ENCODE results near the gene VGLL3. TPM values are rescaled to one million over a fixed set of nuclear protein-coding genes. Genes with fewer than 3 reads are reported as not detected.
"Not testable (repeated sequence)": the region's sequence is repeated elsewhere in the genome, so short reads cannot be mapped to it uniquely, and the experiment has no call there.

VGLL3 gene, protein sequence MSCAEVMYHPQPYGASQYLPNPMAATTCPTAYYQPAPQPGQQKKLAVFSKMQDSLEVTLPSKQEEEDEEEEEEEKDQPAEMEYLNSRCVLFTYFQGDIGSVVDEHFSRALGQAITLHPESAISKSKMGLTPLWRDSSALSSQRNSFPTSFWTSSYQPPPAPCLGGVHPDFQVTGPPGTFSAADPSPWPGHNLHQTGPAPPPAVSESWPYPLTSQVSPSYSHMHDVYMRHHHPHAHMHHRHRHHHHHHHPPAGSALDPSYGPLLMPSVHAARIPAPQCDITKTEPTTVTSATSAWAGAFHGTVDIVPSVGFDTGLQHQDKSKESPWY
- 100 to 1,000 TPM in 1 of 8 experiments, 10 to 100 TPM in 3, under 1 TPM in 4; 0.32 to 207 (median 14.4) TPM for total RNA-seq

DNA sequence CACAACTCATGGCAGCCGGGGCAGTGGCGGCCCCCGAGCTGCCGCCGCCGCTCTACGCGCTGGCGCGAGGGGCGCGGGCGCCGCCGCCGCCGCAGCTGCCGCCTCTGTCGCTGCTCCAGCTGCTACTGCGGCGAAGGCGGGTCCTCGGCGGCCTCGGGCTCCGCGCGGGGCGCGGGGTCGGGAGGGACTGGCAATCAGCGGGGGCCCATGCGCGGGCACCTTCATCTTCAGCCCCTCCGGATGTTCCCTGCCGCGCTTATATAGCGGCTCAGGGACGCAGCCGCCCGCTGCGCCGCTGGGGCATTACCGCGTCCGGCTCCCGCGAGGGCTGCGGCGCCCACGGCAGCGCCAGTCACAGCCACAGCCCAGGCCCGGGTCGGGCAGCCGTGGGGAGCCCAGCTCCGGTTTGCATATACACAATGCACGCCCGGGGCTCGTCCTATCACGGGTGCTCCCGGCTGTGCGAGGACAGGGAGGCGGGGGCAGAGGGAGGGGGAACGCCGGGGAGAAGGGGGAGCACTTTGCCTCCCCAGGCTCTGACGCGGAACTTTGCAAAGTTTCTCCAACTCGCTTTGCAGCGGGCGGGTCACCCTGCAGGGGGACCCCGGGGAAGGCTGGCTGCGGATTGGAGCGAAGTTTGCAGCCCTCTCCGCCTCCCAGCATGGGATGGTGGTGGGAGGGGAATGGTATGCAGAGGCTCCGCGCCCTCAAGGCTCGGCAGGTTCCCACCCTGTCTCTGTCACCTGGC lies at the start of gene VGLL3:
TSS of gene VGLL3 (minus strand) at position 416 of the 748 bp plus-strand sequence. CDS start at position 10, 406 bp downstream.
- WGBS, 10 experiments, result 0 to 10% (median 0%) methylated on average over 1 to 3 of the region's 77 CpGs; no CpG with 5 or more reads in 6 of the 10 experiments
- ATAC-seq (replicated peaks in 6 of 8), result peak; percentile 84 to 96 (median 94)
- H3K27ac ChIP-seq, result no peak within 1 kb of the TSS
- H3K4me3 ChIP-seq, result peak within 1 kb of the TSS; percentile 51 to 80 (median 75)
- in situ Hi-C loops (cut with MboI; ENCODE audit: low pct_unique_long_range_greater_than_20kb in 2 of 9, low sequenced_read_pairs in 9 of 9, unreplicated experiment in 9 of 9), result loop anchor here in 3 of 9 experiments (10.0 to 25.0 kb wide), 3 partner anchors 94 to 204 kb away; no protein-coding TSS in a partner anchor
- H3K4me1 ChIP-seq (replicated peaks in 1 of 2), result no peaks in the 10 kb centered on the region

DNA sequence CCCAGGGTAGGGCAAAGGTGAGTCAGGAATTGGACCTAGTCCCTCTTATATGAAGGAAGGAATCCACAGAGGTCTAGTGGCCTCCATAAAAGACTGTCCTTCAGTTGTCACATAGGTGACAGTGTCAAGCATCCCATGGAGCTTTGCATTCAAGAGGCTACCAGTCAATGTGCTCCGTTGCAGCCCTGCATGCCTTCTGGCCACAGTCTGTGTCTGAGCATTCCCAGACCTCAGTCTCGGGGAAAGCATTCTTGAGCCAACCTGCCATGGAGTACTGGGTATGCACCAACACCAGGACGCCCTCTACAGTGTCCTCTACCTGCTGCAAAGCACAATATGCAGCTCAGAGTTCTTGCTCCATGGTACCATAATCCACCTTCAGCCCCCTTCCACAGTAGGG lies 46.7 kb upstream of the VGLL3 start:
- WGBS, 10 experiments, result 25 to 100% (median 73%) methylated on average over 1 to 3 of the region's 3 CpGs; no CpG with 5 or more reads in 5 of the 10 experiments
- Histone ChIP-seq H3K4me3 (no peak overlapping the region), H3K4me1 (replicated peaks in 1 of 2) (no peaks in the 10 kb centered on the region), H3K27ac (no peak overlapping the region)
- ATAC-seq (replicated peaks in 6 of 8), result no peak
- in situ Hi-C loops (cut with MboI; ENCODE audit: low pct_unique_long_range_greater_than_20kb in 2 of 9, low sequenced_read_pairs in 9 of 9, unreplicated experiment in 9 of 9), result no loop called here

DNA sequence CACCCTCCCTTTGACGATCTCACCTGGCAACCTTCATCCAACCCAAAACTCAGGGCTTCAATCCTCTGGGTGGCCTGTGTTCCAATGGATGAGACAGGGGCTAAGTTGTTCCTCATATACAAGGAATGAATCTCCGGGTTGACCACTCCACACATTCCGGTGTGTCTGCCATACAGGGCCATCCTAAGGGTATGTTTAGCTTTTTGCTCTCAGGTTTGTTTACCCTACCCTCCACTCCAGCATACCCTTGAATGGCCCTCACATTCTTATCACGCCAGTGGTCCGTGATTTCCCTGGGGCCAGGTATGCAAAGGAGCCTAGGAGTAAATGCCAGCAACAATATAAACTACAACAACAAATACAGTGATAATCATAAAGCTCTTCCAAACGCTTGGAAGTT lies 45.7 kb upstream of the VGLL3 start:
- ATAC-seq (replicated peaks in 6 of 8), result no peak
- no peaks in the 10 kb centered on the region for H3K4me1 ChIP-seq (replicated peaks in 1 of 2)
- 67 to 100% (median 87%) methylated on average over 1 to 5 of the region's 6 CpGs; no CpG with 5 or more reads in 5 of the 10 experiments for WGBS, 10 experiments
- in situ Hi-C loops (cut with MboI; ENCODE audit: low pct_unique_long_range_greater_than_20kb in 2 of 9, low sequenced_read_pairs in 9 of 9, unreplicated experiment in 9 of 9), result no loop called here
- H3K27ac ChIP-seq, result no peak overlapping the region
- H3K4me3 ChIP-seq, result no peak overlapping the region

DNA sequence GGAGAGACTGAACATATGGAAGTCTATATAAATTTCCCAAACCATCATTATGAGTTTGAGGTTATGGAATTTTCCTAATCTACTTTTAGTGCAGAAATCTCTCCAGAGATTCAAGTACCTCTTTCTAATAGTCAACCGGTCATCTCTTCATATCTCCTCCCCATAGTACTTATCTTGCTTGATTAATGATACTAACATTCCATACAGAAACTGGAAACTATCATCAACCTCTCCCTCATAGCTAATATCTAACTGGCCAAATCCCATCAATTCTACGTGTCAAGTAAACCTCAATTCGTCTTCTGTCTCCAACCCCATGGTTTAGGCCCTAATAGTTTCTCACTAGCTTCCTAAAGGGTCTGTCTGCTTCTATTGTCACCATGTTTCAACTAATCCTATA lies 44.4 kb upstream of the VGLL3 start:
- Histone ChIP-seq H3K27ac (no peak overlapping the region), H3K4me3 (no peak overlapping the region), H3K4me1 (replicated peaks in 1 of 2) (no peaks in the 10 kb centered on the region)
- 63 to 96% (median 83%) methylated on average over 2 to 3 of the region's 3 CpGs; no CpG with 5 or more reads in 1 of the 10 experiments for WGBS, 10 experiments
- ATAC-seq (replicated peaks in 6 of 8), result no peak
- in situ Hi-C loops (cut with MboI; ENCODE audit: low pct_unique_long_range_greater_than_20kb in 2 of 9, low sequenced_read_pairs in 9 of 9, unreplicated experiment in 9 of 9), result no loop called here

DNA sequence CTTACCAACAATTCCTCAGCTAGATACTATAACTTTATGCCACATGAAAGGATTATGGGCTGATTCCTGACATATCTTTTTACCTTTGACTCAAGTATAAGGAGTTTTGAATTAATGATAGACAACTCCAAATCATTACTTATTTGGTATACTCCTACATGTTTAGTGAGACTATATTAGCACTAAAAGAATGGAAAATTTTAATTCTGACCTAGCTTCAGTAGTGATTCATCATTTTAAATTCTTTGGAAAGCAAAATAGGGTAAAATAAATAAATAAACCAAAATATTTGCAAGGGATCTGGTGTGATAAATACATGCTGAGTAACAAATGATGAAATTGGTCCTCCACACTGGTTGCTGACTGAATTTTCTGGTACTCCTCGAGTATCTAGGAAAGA lies 42.3 kb upstream of the VGLL3 start:
- Histone ChIP-seq H3K27ac (no peak overlapping the region), H3K4me3 (no peak overlapping the region), H3K4me1 (replicated peaks in 1 of 2) (no peaks in the 10 kb centered on the region)
- no peak for ATAC-seq (replicated peaks in 6 of 8)
- in situ Hi-C loops (cut with MboI; ENCODE audit: low pct_unique_long_range_greater_than_20kb in 2 of 9, low sequenced_read_pairs in 9 of 9, unreplicated experiment in 9 of 9), result no loop called here
- 0 to 64% (median 31%) methylated on average over 1 of the region's 1 CpG; no CpG with 5 or more reads in 2 of the 10 experiments for WGBS, 10 experiments

DNA sequence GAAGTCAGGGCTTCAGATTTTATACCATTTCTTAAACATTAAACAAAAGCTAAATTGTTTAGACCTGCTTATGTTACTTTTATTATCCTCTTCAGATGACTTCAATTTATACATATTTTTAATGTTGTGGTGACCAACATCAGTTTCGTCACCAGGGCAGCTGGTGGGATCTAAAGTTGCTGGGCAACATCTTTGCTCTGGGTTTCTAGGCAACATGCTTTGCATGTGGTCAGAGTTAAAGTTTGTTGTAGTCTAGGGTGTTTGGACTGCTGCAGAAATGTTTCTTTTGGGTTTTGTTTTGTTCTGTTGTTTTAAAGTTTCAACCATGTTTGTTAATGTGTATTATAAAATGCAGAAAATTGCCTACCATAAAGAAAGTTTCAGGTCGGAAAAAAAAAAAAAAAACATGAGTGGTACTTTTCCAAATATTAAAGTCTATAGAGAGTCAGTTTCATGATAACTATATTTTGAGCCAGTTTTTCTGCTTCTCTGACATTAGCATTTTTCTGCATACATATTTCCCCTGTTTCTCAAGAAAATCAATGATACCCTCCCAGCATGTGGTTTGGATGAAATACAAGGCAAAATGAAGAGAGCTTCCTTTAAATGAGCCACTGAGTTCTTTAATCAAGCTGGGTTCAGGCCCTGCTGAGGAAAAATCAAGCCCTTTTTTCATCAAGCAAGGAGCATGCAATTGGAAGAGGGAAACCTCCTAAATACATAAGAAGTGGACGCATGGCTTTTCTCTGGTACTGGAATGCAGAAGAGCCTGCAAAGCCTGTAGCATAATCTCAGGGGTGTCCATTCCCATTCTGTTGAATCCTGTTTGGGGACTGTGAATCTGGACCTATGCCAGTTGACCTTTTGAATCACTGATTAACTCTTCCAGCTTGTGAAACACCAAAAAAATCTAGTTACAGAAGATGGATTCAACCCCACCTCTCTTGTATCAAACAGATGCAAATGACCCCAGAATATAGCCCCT lies 35.0 kb upstream of the VGLL3 start:
- peaks cover 0 to 7% of the 10 kb centered on the region in 2 donors for H3K4me1 ChIP-seq (replicated peaks in 1 of 2)
- WGBS, 10 experiments, result 11 to 85% (median 60%) methylated on average over 1 to 3 of the region's 3 CpGs
- in situ Hi-C loops (cut with MboI; ENCODE audit: low pct_unique_long_range_greater_than_20kb in 2 of 9, low sequenced_read_pairs in 9 of 9, unreplicated experiment in 9 of 9), result no loop called here
- H3K4me3 ChIP-seq, result no peak overlapping the region
- H3K27ac ChIP-seq, result peak overlapping the region in 1 of 2 donors; percentile 37
- peak in 4 of 8 experiments; percentile 55 to 92 (median 82) for ATAC-seq (replicated peaks in 6 of 8)

DNA sequence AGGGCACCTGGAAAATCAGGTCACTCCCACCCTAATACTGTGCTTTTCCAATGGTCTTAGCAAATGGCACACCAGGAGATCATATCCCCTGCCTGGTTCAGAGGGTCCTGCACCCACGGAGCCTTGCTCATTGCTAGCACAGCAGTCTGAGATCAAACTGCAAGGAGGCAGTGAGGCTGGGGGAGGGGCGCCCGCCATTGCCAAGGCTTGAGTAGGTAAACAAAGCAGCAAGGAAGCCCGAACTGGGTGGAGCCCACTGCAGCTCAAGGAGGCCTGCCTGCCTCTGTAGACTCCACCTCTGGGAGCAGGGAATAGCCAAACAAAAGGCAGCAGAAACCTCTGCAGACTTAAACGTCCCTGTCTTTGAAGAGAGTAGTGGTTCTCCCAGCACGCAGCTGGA lies 26.4 kb upstream of the VGLL3 start:
- ATAC-seq (replicated peaks in 6 of 8); H3K27ac ChIP-seq; H3K4me3 ChIP-seq; H3K4me1 ChIP-seq (replicated peaks in 1 of 2); in situ Hi-C loops (cut with MboI; ENCODE audit: low pct_unique_long_range_greater_than_20kb in 2 of 9, low sequenced_read_pairs in 9 of 9, unreplicated experiment in 9 of 9): not testable (repeated sequence)
- WGBS, 10 experiments, result 0 to 83% (median 73%) methylated on average over 1 to 4 of the region's 6 CpGs; no CpG with 5 or more reads in 2 of the 10 experiments

DNA sequence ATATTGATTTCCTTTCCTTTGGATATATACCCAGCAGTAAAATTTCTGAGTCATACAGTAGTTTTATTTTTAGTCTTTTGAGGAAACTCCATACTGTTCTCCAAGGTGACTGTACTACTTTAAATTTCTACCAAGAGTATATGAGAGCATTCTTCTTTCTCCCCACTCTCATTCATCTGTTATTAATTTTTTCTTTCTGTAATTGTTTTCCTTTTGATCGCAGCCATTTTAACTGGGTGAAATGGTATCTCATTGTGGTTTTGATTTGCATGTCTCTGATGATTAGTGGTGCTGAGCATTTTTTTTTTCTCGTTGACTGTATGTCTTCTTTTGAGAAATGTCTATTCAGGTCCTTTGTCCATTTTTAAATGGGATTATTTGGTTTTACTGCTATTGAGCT lies 18.3 kb upstream of the VGLL3 start:
- Histone ChIP-seq H3K4me1 (replicated peaks in 1 of 2) (no peaks in the 10 kb centered on the region), H3K4me3 (no peak overlapping the region), H3K27ac (no peak overlapping the region)
- in situ Hi-C loops (cut with MboI; ENCODE audit: low pct_unique_long_range_greater_than_20kb in 2 of 9, low sequenced_read_pairs in 9 of 9, unreplicated experiment in 9 of 9), result no loop called here
- WGBS, 10 experiments, result 14 to 90% (median 45%) methylated on average over 1 to 2 of the region's 2 CpGs
- ATAC-seq (replicated peaks in 6 of 8), result no peak

DNA sequence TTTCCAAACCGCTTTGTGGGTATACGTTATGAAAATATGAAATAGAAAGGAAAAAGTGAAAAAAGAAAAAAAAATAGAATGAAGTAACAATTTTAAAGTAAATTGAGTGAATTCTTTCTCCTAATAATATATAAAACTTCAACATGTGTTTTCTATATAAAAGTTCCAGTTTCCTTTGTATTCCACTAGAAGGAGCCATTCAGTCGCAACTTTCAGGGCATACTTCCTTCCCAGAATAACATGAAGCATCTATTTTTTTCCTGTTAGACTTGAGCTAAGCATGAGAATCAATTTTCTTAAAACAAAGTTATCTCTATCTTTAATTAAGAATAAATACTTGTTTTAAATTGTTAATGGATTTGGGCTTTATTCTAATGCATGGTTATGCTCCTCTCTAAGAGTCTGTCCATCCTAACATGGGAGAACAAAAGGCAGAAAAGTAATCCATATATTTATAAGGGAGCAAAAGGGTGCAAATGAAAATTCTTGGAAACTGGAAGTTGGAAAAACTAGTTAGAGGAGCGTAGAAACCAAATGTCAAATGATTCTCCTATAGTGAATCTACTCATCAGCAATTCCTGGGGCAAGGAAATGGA lies 16.0 kb upstream of the VGLL3 start:
- in situ Hi-C loops (cut with MboI; ENCODE audit: low pct_unique_long_range_greater_than_20kb in 2 of 9, low sequenced_read_pairs in 9 of 9, unreplicated experiment in 9 of 9), result no loop called here
- no peak overlapping the region for H3K4me3 ChIP-seq
- H3K4me1 ChIP-seq (replicated peaks in 1 of 2), result no peaks in the 10 kb centered on the region
- peak in 2 of 8 experiments; percentile 43 to 46 for ATAC-seq (replicated peaks in 6 of 8)
- WGBS, 10 experiments, result 53 to 95% (median 71%) methylated on average over 3 to 4 of the region's 4 CpGs
- no peak overlapping the region for H3K27ac ChIP-seq

DNA sequence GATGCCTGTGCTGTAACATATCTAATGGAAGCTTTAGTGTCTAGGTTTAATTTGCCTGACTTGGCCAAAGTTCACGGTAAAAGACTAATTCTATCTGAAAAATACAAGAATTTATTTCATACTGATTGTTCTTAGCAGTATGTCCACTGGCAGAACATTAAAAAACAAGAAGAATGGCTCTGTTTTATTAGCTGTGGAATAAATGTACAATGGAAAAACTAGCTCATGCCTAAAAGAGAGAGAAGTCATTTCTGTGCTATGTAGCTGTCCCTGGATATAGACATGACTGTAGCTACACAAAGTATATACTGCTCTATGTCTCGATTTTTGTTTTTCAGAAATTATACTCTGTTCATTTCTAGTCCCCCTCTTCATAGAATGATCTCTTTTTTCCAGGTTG lies 13.9 kb upstream of the VGLL3 start:
- ATAC-seq (replicated peaks in 6 of 8), result no peak
- in situ Hi-C loops (cut with MboI; ENCODE audit: low pct_unique_long_range_greater_than_20kb in 2 of 9, low sequenced_read_pairs in 9 of 9, unreplicated experiment in 9 of 9), result no loop called here
- H3K27ac ChIP-seq, result no peak overlapping the region
- no peak overlapping the region for H3K4me3 ChIP-seq
- 41 to 100% (median 90%) methylated on average over 1 to 2 of the region's 2 CpGs; no CpG with 5 or more reads in 2 of the 10 experiments for WGBS, 10 experiments
- H3K4me1 ChIP-seq (replicated peaks in 1 of 2), result no peaks in the 10 kb centered on the region

DNA sequence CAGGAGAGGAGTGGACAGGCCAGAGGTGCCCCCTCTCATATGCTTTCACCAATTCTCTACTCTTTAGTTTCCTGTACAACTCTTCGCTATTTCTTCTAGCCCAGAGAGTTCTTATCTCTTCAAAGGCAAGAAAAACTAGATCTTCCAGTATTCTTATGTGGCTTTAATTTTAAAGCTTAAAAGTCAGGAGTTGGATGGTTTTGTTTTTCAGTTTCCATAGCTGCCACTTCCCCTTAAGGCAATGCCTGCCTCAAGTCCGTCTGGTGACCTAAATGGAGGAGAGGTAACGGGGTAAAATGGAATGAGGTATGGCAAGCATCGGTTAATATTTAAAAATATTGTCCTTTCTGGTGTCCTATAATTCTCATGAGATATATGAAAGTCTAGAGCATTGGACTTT lies 11.4 kb upstream of the VGLL3 start:
- in situ Hi-C loops (cut with MboI; ENCODE audit: low pct_unique_long_range_greater_than_20kb in 2 of 9, low sequenced_read_pairs in 9 of 9, unreplicated experiment in 9 of 9), result no loop called here
- no peak for ATAC-seq (replicated peaks in 6 of 8)
- no peak overlapping the region for H3K4me3 ChIP-seq
- no peak overlapping the region for H3K27ac ChIP-seq
- no peaks in the 10 kb centered on the region for H3K4me1 ChIP-seq (replicated peaks in 1 of 2)
- WGBS, 10 experiments, result 97 to 100% (median 100%) methylated on average over 1 to 4 of the region's 4 CpGs

DNA sequence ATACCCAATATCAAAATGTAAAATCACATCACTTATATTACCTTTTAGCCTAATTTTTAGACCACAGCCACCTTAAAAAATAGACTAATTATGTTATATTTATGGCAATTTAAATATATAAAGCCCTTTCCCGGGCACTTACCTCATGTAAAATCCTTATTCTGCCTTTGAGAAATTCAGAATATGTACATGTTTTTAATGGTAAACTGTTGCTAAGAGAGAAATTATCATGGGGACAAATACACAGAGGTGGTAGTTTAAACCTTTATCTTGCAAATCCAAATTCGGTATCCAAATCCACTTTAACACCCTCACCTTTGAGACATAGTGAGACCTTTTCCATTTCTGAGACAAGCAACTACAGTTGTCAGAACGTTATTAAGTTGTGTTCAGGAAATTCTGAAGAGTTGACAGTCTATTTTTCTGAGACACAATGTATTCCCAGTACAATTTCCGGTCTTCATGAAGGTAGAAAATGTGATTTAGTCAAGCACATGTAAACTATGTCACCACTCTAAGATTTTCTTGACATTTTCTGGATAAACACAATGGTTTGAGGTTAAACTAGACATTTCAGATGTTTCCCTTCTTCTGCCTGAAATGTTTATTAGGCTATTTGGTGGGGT lies 10.6 kb upstream of the VGLL3 start:
- Histone ChIP-seq H3K27ac (no peak overlapping the region), H3K4me1 (replicated peaks in 1 of 2) (no peaks in the 10 kb centered on the region), H3K4me3 (no peak overlapping the region)
- peak in 2 of 8 experiments; percentile 69 to 75 for ATAC-seq (replicated peaks in 6 of 8)
- in situ Hi-C loops (cut with MboI; ENCODE audit: low pct_unique_long_range_greater_than_20kb in 2 of 9, low sequenced_read_pairs in 9 of 9, unreplicated experiment in 9 of 9), result no loop called here
- WGBS, 10 experiments, result 6 to 83% (median 45%) methylated on average over 1 to 4 of the region's 4 CpGs

Data from motor neuron (in vitro differentiated cells).